Tibial artery (tissue), 4 donors: ENCODE data around the gene INPP4B.
"Not testable (repeated sequence)": the region's sequence is repeated elsewhere in the genome, so short reads cannot be mapped to it uniquely, and the experiment has no call there.

Experiments used
- DNase-seq, 2 donors: peaks; one replicate each; pipeline ENCODE4 v3.0.0-alpha.2; 2019
- H3K27ac ChIP-seq, 2 donors: fragments of 200-600 bp; sonication (generic) in 1 of 2; 1 replicate in 1 of 2; 2 replicates in 1 of 2; pipeline ENCODE4 v1.5.1; 2018 to 2019; ENCODE audit warnings: mild to moderate bottlenecking in 1 of 2
- H3K27me3 ChIP-seq, 2 donors: fragments of 200-600 bp; sonication (generic) in 1 of 2; one replicate each; pipeline versions ENCODE4 v1.5.1 to v1.6.0; 2016 to 2019
- H3K36me3 ChIP-seq, 3 donors: fragments of 200-600 bp; sonication (generic) in 2 of 3; one replicate each; pipeline ENCODE4 v1.5.1; 2016 to 2019; ENCODE audit warnings: mild to moderate bottlenecking in 2 of 3
- H3K4me1 ChIP-seq, 4 donors: fragments of 200-600 bp; sonication (generic) in 2 of 4; 1 replicate in 3 of 4; 2 replicates in 1 of 4; pipeline ENCODE4 v1.5.1; 2016 to 2019
- H3K4me3 ChIP-seq, 2 donors: fragments of 200-600 bp; sonication (generic) in 1 of 2; 1 replicate in 1 of 2; 2 replicates in 1 of 2; pipeline ENCODE4 v1.5.1; 2018 to 2019; ENCODE audit warnings: mild to moderate bottlenecking in 2 of 2
- H3K9me3 ChIP-seq, 3 donors: fragments of 200-600 bp; sonication (generic) in 1 of 3; one replicate each; pipeline ENCODE4 v1.5.1; 2016 to 2019
- intact Hi-C: fragments of 100-400 bp; cut with DNase I; formaldehyde crosslinking; loops from one replicate; pipeline ENCODE4 v1.15.0; 2023; ENCODE audit warnings: low total_unique reads
- TF ChIP-seq, protein P1 (sequence below), 2 experiments: fragments of 200-600 bp in 1 of 2; fragments of 450-650 bp in 1 of 2; IDR thresholded peaks; one replicate each; pipeline ENCODE4 v1.5.1; 2017 to 2019; ENCODE audit warnings: antibody characterized with exemption in 2 of 2, mild to moderate bottlenecking in 1 of 2, moderate library complexity in 1 of 2

INPP4B gene

DNA sequence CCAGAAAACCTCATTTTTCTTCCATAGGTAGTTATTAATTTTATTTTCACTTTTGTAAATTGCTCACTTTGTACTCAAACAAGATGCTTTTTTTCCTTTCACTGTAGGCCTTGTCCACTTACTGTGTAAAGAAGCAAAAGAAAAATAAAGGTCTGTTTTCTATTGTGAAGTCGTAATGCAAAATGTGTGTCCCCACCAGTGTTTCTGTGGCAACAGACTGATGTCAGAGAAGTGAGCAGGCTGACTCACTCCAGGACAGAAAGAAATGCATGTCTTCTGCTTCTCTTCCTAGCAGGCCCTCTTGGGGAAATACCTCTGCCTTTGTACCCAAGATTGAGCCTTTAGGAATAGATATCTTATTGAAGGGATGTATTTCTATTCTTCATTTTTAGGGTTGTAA lies 30.3 kb downstream of the INPP4B start:
- Histone ChIP-seq H3K27me3 (no peaks in the 10 kb centered on the region), H3K4me3 (no peak overlapping the region), H3K9me3 (no peaks in the 10 kb centered on the region), H3K36me3 (no peaks in the 10 kb centered on the region), H3K27ac (no peak overlapping the region), H3K4me1 (peaks cover 0 to 38% (median 17%) of the 10 kb centered on the region in 4 donors)
- intact Hi-C loops = no loop called here
- TF ChIP-seq, protein P1, sequence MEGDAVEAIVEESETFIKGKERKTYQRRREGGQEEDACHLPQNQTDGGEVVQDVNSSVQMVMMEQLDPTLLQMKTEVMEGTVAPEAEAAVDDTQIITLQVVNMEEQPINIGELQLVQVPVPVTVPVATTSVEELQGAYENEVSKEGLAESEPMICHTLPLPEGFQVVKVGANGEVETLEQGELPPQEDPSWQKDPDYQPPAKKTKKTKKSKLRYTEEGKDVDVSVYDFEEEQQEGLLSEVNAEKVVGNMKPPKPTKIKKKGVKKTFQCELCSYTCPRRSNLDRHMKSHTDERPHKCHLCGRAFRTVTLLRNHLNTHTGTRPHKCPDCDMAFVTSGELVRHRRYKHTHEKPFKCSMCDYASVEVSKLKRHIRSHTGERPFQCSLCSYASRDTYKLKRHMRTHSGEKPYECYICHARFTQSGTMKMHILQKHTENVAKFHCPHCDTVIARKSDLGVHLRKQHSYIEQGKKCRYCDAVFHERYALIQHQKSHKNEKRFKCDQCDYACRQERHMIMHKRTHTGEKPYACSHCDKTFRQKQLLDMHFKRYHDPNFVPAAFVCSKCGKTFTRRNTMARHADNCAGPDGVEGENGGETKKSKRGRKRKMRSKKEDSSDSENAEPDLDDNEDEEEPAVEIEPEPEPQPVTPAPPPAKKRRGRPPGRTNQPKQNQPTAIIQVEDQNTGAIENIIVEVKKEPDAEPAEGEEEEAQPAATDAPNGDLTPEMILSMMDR (IDR thresholded peaks at IDR 0.05) = no peak
- no peak for DNase-seq

DNA sequence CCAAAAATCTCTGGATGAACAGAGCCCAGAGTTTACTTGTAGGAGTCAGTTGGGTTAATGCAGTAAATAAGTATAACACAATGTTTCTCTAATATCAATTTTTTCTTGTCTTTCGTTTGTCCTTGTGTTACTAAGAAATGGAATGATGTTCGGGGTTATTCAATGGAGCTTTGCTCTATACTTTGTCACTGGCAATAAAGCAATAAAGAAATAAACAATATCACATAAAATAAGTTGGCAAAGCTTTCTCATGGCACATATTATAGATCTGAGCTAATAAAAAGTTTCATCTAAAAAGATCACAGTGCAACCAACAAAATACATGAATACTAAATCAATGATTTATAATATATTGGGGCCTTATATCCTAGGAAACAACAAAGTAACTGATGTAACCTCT lies 32.7 kb downstream of the INPP4B start:
- TF ChIP-seq, protein P1 (IDR thresholded peaks at IDR 0.05) = no peak
- no peak for DNase-seq

DNA sequence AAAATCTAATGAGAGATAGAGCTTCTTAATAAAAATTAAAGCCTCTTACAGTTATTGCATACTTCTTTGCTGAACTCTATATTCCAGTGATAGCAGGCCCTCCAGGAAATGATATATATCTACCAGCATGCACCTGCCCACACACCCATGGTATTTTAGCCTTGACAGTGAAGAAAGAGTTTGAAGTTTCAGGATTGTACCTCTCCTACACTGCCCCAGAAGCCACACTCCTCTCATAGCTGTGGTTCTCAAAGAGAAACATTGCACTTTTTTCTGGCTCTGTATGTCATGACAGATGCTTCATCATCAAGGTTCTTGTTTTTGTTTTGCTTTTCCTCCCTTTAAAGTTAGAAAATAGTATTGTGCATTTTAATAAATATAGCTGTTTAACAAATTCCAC lies 34.0 kb downstream of the INPP4B start:
- Histone ChIP-seq H3K27me3 (no peaks in the 10 kb centered on the region), H3K27ac (no peak overlapping the region), H3K4me1 (peaks cover 0 to 19% (median 4%) of the 10 kb centered on the region in 4 donors), H3K4me3 (no peak overlapping the region), H3K36me3 (no peaks in the 10 kb centered on the region), H3K9me3 (no peaks in the 10 kb centered on the region)
- intact Hi-C loops = no loop called here
- no peak for DNase-seq
- TF ChIP-seq, protein P1 (IDR thresholded peaks at IDR 0.05) = no peak

More for the DNA sequence above, 32.7 kb downstream of the INPP4B start:
- H3K27me3 ChIP-seq = no peaks in the 10 kb centered on the region
- H3K9me3 ChIP-seq = no peaks in the 10 kb centered on the region
- no peak overlapping the region for H3K4me3 ChIP-seq
- peaks cover 0 to 31% (median 14%) of the 10 kb centered on the region in 4 donors for H3K4me1 ChIP-seq
- H3K36me3 ChIP-seq = no peaks in the 10 kb centered on the region
- H3K27ac ChIP-seq = no peak overlapping the region
- intact Hi-C loops = no loop called here

DNA sequence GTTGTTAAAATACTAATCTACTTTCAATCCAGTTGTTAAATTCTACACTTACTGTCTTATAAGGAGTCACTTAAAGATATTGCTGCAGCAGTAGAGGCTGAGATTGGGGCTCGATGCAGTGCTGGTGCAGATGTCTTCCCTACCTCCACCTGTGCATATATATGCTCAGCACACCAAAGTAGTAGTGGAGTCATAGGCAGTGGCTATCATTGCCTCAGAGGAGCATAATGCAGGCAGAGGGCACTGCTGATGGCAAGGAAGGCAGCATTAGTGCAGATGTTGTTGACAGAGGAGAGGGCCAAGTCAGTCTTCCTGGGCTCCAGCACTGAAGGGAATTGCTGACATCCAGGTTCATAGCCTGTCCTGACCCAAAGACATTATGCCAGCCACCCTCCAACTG lies 35.1 kb downstream of the INPP4B start:
- no peak for DNase-seq
- no peaks in the 10 kb centered on the region for H3K36me3 ChIP-seq

DNA sequence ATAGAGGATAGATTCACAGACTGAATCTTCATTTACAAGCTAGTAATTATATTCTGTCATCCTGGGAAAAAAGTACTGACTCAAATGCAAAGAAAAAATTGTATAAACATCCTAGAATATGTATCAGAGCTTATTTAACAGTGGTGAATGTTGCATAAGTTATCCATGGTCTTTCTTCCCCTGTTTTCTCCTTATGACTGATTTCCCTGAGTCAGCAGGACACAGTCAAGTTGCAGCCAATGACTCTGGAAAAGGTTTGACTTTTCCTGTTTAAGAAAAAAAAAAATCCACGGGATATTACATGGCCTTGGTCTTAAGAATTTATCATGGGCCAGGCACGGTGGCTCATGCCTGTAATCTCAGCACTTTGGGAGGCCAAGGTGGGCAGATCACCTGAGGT lies 36.5 kb downstream of the INPP4B start:
- DNase-seq = no peak
- no peaks in the 10 kb centered on the region for H3K36me3 ChIP-seq
- intact Hi-C loops = no loop called here
- no peaks in the 10 kb centered on the region for H3K4me1 ChIP-seq
- TF ChIP-seq, protein P1 (IDR thresholded peaks at IDR 0.05) = no peak
- H3K27me3 ChIP-seq = no peaks in the 10 kb centered on the region
- no peak overlapping the region for H3K4me3 ChIP-seq
- H3K27ac ChIP-seq = no peak overlapping the region
- no peaks in the 10 kb centered on the region for H3K9me3 ChIP-seq

More for the DNA sequence above, 35.1 kb downstream of the INPP4B start:
- H3K9me3 ChIP-seq = no peaks in the 10 kb centered on the region
- no peaks in the 10 kb centered on the region for H3K27me3 ChIP-seq
- no peak overlapping the region for H3K4me3 ChIP-seq
- TF ChIP-seq, protein P1 (IDR thresholded peaks at IDR 0.05) = no peak
- no peak overlapping the region for H3K27ac ChIP-seq
- peaks cover 0 to 12% (median 0%) of the 10 kb centered on the region in 4 donors for H3K4me1 ChIP-seq
- intact Hi-C loops = no loop called here

DNA sequence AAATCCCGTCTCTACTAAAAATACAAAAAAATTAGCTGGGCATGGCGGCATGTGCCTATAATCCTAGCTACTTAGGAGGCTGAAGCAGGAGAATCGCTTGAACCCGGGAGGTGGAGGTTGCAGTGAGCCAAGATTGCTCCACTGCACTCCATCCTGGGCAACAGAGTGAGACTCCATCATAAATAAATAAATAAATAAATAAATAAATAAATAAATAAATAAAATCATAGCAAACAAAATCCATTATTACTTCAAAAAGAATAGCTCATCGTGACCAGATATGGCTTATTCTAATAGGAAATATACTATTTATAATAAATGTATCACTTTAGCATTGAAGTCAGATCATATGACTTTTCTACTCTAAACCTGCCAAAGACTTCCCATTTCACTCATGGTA lies 42.2 kb downstream of the INPP4B start:
- intact Hi-C loops, H3K4me3 ChIP-seq, H3K9me3 ChIP-seq, H3K4me1 ChIP-seq, H3K27ac ChIP-seq, H3K27me3 ChIP-seq, H3K36me3 ChIP-seq, DNase-seq: not testable (repeated sequence)
